HG03378 (cell line): ENCODE measurements around the gene TMOD3.

Source experiments
- ATAC-seq: cut with Tn5 transposase; IDR thresholded peaks from one replicate; pipeline ENCODE4 v1.9.1; 2021; ENCODE audit warnings: mild to moderate bottlenecking, moderate library complexity; ENCODE audit not compliant: unreplicated experiment

Gene TMOD3

DNA sequence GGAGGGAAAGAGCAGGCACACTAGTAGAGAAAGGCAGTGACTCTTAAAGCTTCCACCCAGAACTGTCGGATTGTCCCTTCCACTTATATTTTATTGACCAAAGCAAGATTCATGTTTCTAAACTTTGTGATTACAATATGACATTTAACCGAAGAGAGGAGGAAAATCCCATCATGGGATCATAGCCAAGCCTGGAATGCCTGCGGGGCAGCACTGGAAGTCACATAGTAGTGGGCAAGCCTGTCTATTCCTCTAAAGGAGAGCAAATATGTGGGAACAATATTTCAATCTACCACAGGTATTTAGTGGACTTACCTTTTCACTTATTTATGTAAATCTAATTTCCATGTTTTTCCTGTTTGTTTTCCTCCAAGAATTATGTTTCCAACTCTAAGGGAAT is 3.8 kb upstream of the TMOD3 start:
- no peak for ATAC-seq

DNA sequence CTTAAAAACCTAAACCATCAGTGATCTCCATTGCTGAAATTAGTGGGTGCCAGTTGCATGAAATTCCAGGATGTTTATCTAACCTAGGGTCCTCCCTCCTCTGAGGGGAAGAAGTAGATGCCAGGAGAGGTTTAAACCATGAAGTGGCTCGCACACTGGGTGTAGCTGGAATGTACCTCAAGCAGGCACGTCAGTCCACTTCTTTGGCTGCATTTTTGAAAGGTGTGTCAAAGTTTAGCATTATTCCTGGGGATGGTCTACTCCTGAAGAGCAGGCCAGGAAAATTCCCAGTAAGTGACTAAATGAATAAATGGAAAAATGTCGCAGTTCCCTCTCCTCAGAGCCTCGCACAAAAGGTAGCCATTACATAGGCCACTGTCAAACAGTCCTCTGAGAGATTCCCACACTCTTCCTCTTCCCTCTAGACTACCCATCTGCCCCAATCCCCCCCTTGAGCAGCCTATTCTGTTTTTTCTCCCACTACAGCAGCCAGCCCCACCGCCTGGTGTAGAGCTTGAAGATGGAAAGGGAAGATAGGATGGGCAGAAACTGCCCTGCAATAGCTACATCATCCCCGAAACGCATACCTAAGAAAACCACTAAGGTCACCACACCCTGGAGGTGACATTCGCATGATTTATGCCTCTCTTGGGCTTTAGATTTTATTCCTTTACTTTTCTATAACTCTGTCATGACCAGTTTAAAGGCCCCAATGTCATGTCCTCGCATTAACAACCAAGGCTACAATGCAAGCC is 655 bp upstream of the TMOD3 start:
- ATAC-seq: no peak

DNA sequence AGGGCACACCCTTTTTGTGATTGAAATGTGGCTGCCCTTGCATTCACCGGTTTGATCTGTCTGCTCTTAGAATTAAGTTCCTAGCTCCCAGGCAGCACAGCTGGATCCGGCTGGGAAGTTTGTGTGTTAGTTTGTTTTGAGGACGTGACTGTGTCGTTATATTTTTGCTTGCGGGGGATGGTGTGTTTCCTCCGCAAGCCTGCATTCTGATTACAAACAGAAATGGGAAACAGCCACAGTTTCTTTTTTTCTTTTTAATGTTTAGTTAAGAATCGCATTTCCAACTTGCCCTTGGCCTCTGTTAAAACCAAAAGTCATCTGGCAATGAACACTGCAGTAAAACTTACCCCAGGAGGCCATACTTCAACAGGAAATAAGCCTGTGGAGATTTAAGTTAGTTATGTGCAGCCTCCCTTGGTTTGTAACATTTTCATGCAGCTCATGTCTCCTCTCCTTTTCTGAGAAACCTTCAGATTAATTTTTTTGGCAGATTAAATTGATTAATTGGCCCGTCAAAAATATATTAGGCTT is 888 bp downstream of the TMOD3 start:
- ATAC-seq: no peak

DNA sequence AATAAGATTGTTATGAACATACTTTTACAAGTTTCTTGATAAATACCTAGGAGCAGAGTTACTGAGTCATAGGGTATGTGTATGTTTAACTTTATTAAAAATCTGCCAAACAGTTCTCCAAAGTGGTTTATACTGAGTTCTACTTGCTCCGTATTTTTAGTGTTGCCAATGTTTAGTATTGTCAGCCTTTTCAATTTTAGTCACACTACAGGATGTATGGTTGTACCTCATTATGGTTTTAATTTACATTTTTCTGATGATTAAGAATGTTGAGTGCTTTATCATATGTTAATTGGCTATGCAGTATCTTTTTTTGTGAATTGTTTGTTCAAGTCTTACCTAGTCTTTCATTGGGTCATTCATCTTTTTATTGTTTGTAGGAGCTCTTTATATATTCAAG is 4.3 kb downstream of the TMOD3 start:
- no peak for ATAC-seq

DNA sequence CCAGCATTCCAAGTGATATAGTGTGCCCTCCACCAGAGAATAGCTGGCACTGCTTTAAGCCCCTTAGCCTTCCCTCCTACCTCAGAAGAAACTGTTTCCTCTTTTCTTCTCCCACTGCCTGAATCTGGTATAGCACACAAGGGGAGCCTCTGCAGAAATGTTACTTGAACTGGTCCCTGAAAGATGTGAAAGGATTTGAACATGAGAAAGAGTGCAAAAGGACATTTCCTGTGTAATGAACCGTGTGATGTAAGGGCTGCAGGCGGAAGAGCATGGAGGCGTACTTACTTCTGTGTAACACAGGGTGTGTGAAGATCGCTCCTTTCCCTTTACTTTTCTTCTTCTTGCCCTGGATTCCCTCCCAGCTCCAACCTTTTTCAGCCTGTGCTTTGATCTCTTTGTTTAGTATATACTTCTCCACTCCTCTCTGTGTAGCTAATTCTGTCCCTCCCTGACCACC is 8.4 kb downstream of the TMOD3 start:
- peak; percentile 69 for ATAC-seq

DNA sequence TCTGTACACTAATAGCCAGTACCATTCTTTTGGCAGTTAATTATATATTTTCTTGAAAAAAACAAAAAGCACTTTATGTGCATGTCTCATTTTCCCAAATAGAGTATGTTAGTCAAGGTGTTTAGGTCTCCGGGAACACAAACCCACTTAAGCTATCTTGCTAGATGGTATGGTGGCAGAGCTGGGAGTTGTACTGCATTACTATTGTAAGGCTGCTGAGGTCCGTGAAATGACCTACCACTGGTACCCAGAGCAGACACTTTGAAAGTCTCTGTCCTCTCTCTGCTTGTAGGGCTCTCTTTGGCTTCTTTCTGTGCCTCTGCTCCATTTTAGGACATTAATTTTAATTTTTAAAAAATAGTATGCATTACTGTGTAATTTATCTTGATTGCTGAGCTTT is 8.8 kb downstream of the TMOD3 start:
- no peak for ATAC-seq

DNA sequence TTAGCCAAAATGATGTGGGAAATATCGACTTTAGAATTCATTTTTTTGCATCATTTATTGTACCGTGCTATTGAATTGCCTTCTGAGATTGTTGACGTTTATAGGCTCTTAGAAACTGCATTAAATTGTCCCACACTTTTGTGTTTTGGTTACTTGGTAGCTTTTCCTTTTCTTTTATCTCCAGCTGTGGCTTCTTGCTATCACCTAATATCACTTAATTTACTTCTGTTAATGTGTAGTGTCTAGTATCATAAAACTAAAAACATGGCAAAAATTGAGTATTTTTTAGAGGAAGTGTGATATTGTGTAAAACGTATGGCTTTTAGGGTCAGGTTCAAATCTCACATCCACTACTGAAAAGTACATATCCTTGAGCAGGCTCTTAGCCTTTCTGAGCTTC is 11.2 kb downstream of the TMOD3 start:
- no peak for ATAC-seq

DNA sequence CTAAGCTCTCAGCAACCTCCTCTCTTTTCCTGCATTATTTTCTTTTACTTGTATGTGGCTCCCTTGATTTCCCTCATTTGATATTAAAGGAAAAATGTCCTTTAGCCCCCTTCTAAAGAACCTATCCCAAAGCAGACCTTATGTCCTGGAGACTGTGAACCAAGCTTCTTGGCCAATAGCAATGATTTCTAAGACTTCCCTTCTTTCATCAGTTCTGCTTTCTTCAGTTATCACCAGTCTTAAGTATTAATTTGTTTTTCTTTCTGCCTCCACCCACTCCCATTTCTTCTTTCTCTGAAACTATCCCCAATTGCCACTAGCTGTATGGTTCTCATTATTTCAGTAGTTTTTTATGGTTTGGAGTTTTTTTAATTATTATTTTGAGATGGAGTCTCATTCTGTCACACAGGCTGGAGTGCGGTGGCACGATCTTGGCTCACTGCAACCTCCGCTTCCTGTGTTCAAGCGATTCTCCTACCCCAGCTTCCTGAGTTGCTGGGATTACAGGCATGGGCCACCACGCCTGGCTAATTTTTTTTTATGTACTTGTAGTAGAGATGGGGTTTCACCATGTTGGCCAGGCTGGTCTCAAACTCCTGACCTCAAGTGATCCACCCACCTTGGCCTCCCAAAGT is 12.1 kb downstream of the TMOD3 start:
- ATAC-seq: no peak

DNA sequence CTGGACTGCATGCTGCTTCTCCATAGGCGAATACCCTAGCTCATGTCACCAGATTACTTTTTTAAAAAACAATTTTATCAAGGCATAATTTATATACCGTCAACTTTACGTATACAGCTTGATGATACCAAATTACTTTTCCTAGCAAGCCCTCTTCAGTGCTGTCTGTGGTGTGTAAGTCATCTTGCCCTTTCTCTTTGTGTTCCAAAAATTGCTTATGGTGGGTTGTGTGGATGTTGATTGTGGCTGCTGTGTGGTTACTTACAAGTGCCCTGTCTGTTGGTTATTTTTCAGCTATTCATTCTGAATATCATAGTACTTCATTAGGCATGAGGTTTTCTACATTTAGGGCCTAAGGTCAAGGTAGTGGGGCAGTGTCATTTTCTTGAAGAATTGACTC is 12.8 kb downstream of the TMOD3 start:
- no peak for ATAC-seq

DNA sequence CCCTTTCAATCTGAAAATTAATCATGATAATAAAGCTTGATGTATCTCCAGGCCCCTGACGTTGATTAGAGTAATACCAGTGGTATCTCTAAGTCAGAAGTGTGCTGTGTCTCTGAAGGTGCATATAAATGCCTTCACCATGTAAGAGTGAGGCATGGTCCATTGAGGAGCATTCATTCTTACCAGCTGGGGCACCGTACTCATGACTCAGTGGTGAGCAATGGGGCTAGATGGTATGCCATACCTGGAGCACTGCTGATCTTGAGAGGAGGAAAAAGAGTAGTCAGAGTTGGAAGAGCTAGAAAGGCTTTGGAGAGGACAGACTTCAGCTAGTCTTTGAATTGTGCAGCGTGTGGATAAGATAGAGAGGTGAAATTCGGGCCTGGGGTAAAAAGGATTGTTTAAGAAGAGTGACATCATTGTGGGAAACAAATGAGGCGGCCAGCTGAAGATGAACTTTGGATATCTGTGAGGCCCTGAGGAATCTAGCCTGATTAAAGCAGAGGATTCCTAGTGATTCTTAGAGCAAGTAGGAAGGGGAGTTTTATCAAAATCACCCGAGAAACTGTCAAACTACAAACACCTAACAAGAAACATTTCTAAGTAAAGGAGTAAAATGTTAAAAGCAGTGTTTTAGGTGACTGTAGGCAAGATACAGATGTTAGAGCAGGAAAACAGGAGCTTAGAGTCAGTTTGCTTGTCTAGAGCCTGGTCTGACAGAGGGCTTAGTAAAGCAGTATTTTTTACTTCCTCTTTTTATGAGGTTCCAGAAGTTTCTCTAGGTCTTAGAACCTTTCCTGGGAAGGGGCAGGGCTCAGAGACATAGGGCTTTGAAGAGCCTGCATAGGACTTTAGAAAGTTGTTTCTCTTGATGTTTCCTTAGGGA is 13.6 kb downstream of the TMOD3 start:
- peak; percentile 38 for ATAC-seq

DNA sequence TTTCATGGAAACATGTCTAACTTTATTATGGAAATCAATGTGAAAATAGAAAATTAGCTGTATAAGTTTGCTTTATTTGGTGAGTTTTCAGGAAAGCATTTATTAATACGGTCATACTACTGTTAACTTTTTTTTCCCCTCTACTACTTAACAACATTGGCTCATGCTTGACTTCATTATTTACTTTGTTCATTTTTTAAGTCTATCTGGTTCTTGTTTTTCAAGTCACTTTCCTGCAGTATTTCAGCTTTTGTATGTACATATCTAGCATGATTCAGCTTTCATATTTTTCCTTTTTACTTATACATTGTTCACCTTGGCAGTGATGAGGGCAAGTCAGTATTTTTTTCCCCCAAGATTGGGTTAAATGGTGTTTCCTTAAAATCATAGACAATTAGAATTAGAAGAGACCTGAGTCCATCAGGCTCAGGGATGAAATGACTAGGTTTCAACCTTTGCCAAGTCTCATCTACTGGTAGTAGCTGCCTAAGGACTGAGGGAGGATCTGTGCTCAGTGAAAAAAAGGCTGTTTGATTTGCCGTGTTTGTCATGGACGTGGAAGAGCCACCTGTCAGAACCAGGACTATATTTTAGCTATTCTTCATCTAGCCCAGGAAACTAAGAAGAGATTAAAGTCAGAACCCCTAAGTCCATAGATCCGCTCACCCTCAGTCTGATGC is 15.4 kb downstream of the TMOD3 start:
- no peak for ATAC-seq

DNA sequence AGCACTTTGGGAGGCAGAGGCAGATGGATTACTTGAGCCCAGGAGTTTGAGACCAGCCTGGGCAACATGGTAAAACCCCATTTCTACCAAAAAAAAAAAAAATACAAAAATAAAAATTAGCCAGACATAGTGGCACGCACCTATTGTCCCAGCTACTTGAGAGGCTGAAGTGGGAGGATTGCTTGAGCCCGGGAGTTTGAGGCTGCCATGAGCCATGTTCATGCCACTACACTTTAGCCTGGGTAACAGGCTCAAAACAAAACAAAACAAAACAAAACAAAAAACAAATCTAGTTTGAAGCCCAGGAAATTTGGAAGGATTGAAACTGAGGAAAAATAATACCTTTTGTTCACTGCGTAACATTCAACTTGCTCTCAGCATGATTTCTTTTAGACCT is 16.6 kb downstream of the TMOD3 start:
- no peak for ATAC-seq

DNA sequence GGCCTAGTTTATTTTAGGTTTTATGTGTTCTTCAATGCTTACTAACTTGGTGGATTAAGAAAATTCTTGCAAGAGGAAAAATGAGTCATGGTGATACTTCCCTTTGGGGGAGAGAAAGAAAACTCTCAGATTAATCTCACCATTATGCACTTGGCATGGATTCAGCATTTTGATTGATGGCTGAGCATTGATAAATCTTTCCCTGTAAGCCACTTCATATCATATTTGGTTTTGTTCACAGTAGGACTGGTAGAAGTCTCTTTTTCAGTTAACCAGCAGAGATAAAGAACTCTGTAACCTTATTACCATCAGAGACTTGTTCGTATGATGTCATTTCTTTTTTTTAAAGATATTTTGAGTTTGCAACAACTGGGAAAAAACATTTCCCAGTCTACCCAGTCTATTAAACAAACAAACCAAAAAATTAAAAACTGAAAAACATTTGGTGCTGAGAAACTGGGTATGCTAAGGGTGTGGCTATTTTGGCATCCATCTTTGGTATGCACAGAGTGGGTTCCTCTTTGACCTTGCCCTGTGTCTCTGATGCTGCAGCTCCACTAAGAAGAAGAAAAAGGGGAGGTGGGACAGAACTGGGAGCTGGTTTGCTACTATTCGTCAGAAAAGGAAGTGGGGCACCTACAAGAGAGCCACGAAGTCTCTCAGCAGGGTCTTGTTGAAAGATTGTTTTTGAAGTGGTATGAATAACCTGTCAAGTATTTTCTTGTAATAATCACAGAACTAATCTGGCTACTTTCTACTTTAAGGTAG is 17.2 kb downstream of the TMOD3 start:
- ATAC-seq: no peak

DNA sequence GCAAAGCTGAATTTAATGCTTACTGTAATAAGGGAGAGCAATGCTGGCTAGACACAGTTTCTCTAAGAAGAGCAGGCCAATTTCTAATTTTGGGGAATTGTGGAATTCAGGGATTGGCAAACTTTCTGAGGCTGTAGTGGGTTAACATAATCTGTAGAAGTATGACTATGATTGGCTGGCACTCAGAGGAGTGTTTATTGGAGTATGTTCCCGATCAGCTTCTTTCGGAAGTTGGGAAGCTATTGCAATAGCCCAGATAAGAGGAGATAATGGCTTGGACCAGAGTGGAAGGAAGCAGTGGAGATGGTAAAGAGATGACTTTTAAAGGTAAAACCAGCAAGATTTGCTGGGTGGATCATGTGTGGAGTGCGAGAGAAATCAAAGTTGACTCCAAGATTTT is 19.4 kb downstream of the TMOD3 start:
- no peak for ATAC-seq

DNA sequence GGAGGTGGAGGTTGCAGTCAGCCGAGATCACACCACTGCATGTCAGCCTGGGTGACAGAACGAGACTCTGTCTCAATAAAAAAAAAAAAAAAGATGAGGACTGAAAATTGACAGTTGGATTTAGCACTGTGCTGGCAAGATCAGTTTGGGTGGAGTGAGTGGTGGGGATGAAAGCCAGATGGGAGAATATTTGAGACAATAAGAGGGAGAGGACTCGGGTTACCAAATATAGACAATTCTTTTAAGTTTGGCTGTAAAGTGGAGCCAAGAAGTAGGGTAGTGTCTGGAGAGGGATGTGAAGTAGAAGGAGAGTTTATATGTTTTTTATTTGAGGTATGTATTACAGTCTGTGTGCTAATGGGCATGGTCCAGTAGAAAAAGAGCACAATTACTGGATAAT is 20.4 kb downstream of the TMOD3 start:
- ATAC-seq: no peak

DNA sequence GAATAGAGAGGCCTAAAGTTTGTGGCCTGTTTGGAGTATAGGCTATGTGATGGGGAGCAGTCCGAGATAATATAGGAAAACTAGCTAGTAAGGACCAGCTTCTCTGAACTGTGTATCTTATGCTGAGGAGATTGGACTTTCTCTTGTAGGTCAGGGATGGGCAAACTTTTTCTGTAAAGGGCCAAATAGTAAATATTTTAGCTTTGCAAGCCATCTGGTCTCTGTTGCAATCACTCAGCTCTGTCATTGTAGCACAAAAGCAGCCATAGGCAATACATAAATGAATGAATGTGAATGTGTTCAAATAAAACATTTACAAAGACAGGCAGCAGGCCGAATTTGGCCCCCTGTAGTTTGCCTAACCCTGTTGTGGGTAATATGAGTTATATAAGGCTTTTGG is 24.5 kb downstream of the TMOD3 start:
- no peak for ATAC-seq

DNA sequence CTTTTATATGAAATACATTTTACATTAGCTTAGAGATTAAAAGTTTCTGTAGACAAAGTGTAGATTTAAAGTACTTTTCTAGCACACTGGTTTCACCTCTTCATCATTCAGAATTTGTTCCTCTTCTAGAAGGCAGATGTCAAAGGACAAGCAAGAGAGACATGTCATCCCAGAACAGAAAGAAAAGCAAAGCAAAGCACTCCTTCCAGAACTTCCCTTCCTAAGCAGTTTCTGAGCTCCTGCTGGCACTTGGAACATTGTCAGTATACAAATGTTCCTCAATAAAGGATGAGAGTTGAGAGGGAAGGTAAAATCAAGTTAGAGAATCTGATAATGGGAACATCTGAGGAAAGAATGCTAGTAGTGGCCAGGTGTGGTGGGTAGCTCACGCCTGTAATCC is 26.2 kb downstream of the TMOD3 start:
- ATAC-seq: no peak

DNA sequence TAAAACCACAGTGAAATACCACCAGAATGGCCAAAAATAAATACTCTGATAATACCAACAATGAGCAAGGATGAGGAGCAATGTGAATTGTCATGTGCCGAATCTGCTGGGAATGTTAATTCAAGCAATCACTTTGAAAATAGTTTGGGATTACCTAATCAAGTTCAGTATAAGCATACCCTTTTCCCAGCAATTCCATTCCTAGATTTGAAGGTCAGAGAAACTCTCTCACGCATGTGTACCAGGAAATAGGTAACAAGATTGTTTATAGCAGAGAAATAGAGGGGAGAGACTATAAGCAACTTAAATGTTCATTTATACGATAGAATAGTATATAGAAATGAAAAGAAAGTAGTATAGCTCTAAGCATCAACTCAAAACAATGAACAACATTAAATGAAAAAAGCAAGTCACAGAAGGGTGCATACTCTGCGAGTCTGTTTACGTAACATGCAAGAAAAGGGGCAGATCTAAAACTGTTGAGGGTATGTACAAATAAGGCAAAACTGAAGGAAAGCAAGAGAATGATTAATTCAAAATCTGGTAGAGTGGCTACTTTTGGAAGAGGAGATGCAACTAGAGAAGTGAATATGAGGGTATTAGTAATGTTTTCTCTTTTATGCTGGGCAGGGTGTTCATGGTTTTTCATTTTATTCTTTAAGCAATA is 27.4 kb downstream of the TMOD3 start:
- ATAC-seq: no peak

DNA sequence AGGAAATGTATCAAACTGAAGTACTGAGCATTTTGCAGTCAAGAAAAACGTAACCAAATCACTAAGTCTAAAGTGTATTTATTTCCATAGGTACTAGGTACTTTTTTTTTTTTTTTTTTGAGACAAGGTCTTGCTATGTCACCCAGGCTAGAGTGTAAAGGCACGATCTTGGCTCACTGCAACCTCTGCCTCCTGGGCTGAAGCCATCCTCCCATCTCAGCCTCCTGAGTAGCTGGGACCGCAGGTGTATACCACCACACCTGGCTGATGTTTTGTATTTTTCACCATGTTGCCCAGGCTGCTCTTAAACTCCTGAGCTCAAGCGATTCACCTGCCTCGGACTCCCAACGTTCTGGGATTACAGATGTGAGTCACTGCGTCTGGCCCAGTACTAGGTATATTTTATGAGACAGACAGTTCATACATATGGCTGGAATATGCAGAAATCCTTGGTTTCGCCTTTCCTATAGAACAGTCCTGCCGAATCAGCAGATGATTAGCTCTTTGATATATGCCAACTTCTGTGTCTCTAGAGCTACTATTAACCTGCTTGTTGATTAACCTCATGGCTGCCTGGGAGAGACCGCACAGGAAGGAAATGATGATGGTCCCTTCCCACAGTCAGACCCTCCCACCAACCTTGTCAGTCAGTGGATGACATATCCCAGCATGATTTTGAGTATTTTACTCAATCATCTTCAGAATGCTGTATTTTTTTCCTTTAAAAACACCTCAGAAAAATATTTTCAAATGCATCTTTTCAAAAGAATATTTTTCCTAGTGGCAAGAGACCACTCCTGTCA is 32.3 kb downstream of the TMOD3 start:
- ATAC-seq: peak; percentile 59
